ENCODE measurements around the gene PAK4.

Gene PAK4

GRCh38 chr19:39178296-39179006 is 52.9 kb downstream of the PAK4 start:
- H3K4me3 ChIP-seq (replicated peaks; ENCODE audit: low read depth, low read length): no peak overlapping the region
- DNase-seq (ENCODE audit: extremely low read depth, insufficient read length): no peak
- no peak for TF ChIP-seq CTCF (IDR thresholded peaks at IDR 0.05; ENCODE audit: insufficient read depth, low read length, poor library complexity, severe bottlenecking)
- peaks cover 5% of the 10 kb centered on the region for H3K36me3 ChIP-seq (ENCODE audit: control insufficient read depth, insufficient read depth, low read length)
- H3K27me3 ChIP-seq (replicated peaks; ENCODE audit: control insufficient read depth, insufficient read depth, low read length): no peaks in the 10 kb centered on the region

- TF ChIP-seq CTCF (IDR thresholded peaks at IDR 0.05; ENCODE audit: insufficient read depth, low read length, poor library complexity, severe bottlenecking): no peak
- peaks cover 5% of the 10 kb centered on the region for H3K36me3 ChIP-seq (ENCODE audit: control insufficient read depth, insufficient read depth, low read length)
- H3K4me3 ChIP-seq (replicated peaks; ENCODE audit: low read depth, low read length): no peak overlapping the region
- no peak for DNase-seq (ENCODE audit: extremely low read depth, insufficient read length)
- H3K27me3 ChIP-seq (replicated peaks; ENCODE audit: control insufficient read depth, insufficient read depth, low read length): no peaks in the 10 kb centered on the region
These were observed 54.2 kb downstream of the PAK4 start for GRCh38 chr19:39179754-39180153.

- Histone ChIP-seq H3K27me3 (replicated peaks; ENCODE audit: control insufficient read depth, insufficient read depth, low read length) (no peaks in the 10 kb centered on the region), H3K36me3 (ENCODE audit: control insufficient read depth, insufficient read depth, low read length) (peaks cover 5% of the 10 kb centered on the region), H3K4me3 (replicated peaks; ENCODE audit: low read depth, low read length) (no peak overlapping the region)
- no peak for TF ChIP-seq CTCF (IDR thresholded peaks at IDR 0.05; ENCODE audit: insufficient read depth, low read length, poor library complexity, severe bottlenecking)
- no peak for DNase-seq (ENCODE audit: extremely low read depth, insufficient read length)
These were observed 55.2 kb downstream of the PAK4 start for GRCh38 chr19:39180749-39181148.

- Histone ChIP-seq H3K4me3 (replicated peaks; ENCODE audit: low read depth, low read length) (no peak overlapping the region), H3K36me3 (ENCODE audit: control insufficient read depth, insufficient read depth, low read length) (peaks cover 3% of the 10 kb centered on the region), H3K27me3 (replicated peaks; ENCODE audit: control insufficient read depth, insufficient read depth, low read length) (no peaks in the 10 kb centered on the region)
- no peak for TF ChIP-seq CTCF (IDR thresholded peaks at IDR 0.05; ENCODE audit: insufficient read depth, low read length, poor library complexity, severe bottlenecking)
- no peak for DNase-seq (ENCODE audit: extremely low read depth, insufficient read length)
These were observed 56.1 kb downstream of the PAK4 start for GRCh38 chr19:39181500-39182173.

- no peak for DNase-seq (ENCODE audit: extremely low read depth, insufficient read length)
- no peaks in the 10 kb centered on the region for H3K27me3 ChIP-seq (replicated peaks; ENCODE audit: control insufficient read depth, insufficient read depth, low read length)
- peaks cover 3% of the 10 kb centered on the region for H3K36me3 ChIP-seq (ENCODE audit: control insufficient read depth, insufficient read depth, low read length)
- H3K4me3 ChIP-seq (replicated peaks; ENCODE audit: low read depth, low read length): no peak overlapping the region
- no peak for TF ChIP-seq CTCF (IDR thresholded peaks at IDR 0.05; ENCODE audit: insufficient read depth, low read length, poor library complexity, severe bottlenecking)
These were observed 56.6 kb downstream of the PAK4 start for GRCh38 chr19:39182174-39182505.
